ENCODE results near the gene SKI.

SKI gene

DNA sequence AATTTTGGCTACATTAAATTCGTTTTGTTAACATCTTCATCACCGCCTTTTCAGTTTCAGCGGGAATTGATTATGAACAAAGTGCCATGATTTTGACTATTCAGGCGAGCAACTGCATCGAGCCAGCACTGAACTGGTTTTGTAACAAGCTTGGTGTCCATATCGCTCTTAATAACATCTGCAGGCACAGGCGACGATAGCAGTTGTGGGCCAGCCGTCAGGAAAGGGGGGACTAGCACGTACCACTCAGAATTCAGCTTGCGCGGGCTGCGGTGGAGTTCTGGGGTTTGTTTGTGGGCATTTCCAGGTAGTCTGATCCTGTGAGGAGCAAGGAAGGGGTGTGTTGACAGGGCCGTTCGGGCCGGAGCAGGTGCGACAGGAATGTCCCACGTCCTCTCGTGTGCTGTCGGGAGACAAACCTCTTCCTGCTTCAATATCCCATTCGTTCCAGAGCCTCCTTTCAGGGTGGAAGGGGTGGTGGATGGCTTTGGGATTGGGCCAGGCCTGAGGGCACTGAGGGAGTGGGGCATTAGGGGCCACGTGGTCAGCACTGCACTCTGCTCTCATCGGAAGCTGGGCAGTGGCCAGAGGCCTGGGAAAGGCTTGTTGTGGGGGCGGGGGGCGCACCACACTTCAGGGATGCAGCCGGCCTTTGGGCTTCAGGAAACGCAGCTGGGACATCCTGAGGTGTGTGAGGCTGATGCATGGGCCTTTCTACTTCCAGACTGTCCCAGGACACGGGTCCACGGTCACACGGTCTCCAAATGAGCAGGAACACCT, 39.1 kb downstream of the SKI start:
- DNase-seq, result no peak
- in situ Hi-C loops (cut with HindIII; ENCODE audit: low pct_ligation_motif_present, low pct_unique_long_range_greater_than_20kb, low sequenced_read_pairs), result no loop called here

DNA sequence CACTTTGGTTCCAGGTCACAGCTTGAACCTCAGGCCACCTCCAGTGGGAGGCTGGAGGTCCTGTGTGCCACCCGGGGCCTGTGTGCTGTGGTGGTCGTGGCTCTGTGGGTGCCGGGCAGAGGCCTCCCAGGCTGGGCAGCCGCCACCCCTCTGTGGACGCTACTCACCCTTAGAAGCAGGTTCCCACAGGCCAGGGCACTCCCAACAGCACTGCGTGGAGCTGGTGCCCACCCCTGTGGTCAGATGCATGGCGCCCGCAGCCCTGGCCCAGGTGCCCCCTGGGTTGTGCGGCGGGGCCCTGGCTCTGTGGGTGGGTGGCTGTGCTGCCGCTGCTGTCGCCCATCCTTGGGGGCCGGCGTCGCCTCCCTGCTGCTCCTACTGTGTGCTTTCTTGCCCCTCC, 39.7 kb downstream of the SKI start:
- DNase-seq, result no peak

GRCh38 chr1:2268285-2269056, 40.4 kb downstream of the SKI start:
- DNase-seq, result no peak
- in situ Hi-C loops (cut with HindIII; ENCODE audit: low pct_ligation_motif_present, low pct_unique_long_range_greater_than_20kb, low sequenced_read_pairs), result no loop called here

More for the DNA sequence above, 39.7 kb downstream of the SKI start:
- in situ Hi-C loops (cut with HindIII; ENCODE audit: low pct_ligation_motif_present, low pct_unique_long_range_greater_than_20kb, low sequenced_read_pairs), result no loop called here

DNA sequence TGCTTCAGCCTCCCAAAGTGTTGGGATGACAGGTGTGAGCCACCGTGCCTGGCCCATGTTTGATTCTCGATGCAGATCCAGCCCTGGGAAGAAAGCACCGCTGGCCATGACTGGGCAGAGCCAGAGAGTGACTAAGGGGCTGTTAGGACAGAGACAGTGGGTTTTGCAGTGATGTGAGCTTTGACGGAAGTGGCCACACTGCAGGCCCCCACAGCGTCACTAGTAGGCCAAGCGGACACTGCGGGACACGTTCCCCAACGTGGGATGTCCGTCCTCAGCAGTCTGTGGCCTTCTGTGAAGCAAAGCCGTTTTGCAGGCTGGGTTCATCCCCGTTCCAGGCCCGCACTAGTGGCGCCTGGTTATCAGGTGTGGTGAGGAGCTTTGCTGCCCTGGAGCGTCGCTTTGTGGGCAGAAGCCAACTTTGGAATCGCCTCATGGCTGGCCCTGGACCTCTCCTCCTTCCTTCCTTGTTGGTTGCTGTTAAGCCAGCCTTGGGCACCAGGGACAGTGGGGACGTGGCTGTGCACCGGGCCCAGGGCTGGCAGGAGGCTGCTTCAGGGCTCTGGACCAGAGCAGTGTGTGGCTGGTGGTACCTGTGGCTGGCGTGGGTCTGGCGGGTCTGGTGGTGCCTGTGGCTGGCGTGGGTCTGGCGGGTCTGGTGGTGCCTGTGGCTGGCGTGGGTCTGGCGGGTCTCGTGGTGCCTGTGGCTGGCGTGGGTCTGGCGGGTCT, 41.2 kb downstream of the SKI start:
- no peak for DNase-seq
- in situ Hi-C loops (cut with HindIII; ENCODE audit: low pct_ligation_motif_present, low pct_unique_long_range_greater_than_20kb, low sequenced_read_pairs), result no loop called here

GRCh38 chr1:2269922-2270259, 41.8 kb downstream of the SKI start:
- in situ Hi-C loops (cut with HindIII; ENCODE audit: low pct_ligation_motif_present, low pct_unique_long_range_greater_than_20kb, low sequenced_read_pairs), result no loop called here
- DNase-seq, result no peak

- DNase-seq, result no peak
These were observed 42.4 kb downstream of the SKI start for GRCh38 chr1:2270260-2271100.

GRCh38 chr1:2271211-2271721, 43.1 kb downstream of the SKI start:
- in situ Hi-C loops (cut with HindIII; ENCODE audit: low pct_ligation_motif_present, low pct_unique_long_range_greater_than_20kb, low sequenced_read_pairs), result no loop called here
- DNase-seq, result no peak

More at GRCh38 chr1:2270260-2271100, 42.4 kb downstream of the SKI start:
- in situ Hi-C loops (cut with HindIII; ENCODE audit: low pct_ligation_motif_present, low pct_unique_long_range_greater_than_20kb, low sequenced_read_pairs), result no loop called here

DNA sequence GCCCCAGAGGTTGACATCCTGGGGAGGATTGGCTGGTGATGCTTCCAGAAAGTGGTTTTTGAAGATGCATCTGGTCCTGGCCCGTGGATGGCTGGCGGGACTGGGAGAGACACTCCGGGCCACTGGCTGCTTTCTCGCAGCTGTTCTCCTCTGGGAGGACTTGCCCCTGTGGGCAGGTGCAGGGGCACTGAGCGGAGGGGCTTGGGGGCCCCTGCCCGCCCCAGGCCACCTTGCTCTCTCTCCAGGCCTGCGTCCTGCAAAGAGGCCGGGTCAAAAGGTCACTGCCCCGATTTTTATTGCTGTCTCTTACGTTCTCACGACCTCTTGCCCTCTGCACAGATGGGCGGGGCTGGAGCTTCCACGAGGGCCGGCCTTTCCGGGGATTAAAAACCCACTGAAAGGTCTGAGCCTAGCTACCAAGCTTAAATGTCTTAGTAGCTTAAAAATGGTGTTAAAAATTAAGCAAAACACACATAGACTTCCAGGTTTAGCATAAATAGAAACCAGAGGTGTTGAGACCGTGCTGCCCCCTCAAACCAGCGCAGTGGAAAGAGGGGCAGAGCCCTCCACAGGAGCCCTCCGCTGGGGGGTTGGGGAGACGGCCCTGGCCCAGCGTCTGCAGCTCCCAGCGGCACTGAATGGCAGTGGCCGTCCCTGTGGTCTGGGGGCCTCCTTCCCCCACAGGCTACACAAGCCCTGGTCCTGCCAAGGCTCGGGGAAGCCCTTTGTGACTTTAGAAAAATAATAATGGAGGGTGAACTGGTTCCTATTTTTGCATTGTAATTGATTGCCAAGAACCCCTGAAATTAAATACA, 43.9 kb downstream of the SKI start:
- in situ Hi-C loops (cut with HindIII; ENCODE audit: low pct_ligation_motif_present, low pct_unique_long_range_greater_than_20kb, low sequenced_read_pairs), result no loop called here
- no peak for DNase-seq

DNA sequence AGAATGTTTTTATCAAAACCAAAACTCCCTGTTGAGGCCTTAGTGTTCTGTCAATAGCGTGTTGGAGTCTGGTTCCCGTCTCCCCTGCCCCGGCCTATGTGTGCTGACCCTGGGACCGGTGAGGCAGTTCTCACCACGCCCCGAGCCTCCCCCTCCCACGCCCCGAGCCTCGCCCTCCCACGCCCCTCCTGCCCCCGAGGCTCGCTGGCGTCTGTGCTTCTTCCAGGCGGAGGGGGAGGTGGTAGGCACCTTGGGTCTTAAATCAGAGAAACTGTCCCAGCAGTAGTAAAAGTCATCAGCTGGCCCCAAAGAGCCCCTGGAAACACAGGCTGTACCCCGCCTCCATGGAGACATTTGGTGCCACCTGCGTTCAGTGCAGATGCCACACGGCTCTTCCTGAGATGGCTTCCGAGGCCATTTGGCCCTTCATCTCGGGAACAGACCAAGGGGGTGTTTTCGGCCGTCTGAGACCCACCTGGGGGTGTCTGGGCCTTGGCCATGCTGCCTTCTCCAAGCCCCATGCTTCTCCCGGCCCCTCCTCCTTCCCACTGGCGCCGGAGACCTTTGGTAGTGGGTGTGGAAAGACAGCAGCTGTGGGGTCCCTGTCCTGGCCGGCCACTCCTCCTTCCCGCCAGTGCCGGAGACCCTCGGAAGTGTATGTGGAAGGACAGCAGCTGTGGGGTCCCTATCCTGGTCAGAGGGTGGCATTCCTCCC, 44.7 kb downstream of the SKI start:
- in situ Hi-C loops (cut with HindIII; ENCODE audit: low pct_ligation_motif_present, low pct_unique_long_range_greater_than_20kb, low sequenced_read_pairs), result no loop called here
- DNase-seq, result no peak

DNA sequence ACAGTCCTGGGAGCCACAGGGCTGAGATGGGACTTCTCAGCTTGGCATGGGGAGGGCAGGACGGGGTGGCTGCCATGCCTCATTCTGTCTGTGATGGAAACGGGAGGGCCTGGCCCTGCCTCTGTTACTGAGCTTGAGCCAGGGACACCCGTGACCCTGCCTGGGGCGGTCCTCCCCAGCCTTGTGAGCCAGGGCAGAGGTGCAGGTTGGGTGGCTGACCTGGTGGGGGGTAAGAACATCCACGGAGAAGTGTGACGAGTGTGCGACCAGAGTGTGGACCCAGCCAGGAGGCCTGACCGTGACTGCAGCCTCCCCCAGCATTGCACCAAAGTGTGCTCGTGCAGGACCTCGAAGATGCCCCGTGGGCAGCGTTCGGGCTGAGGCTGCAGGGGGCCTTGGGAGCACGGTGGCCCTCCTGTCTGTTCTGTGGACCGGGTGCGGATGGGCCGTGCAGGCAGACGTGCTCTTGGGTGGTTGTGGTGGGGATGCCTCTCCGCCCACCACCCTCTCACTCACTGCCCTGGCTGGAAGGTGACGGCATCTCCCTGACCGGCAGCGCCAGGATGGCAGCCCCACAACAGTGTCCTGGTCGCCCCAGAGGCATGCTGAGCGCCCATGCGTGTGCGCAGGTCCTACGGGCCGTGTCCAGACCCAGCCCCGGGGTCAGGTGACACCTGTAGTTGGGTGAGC, 45.4 kb downstream of the SKI start:
- in situ Hi-C loops (cut with HindIII; ENCODE audit: low pct_ligation_motif_present, low pct_unique_long_range_greater_than_20kb, low sequenced_read_pairs), result no loop called here
- no peak for DNase-seq

DNA sequence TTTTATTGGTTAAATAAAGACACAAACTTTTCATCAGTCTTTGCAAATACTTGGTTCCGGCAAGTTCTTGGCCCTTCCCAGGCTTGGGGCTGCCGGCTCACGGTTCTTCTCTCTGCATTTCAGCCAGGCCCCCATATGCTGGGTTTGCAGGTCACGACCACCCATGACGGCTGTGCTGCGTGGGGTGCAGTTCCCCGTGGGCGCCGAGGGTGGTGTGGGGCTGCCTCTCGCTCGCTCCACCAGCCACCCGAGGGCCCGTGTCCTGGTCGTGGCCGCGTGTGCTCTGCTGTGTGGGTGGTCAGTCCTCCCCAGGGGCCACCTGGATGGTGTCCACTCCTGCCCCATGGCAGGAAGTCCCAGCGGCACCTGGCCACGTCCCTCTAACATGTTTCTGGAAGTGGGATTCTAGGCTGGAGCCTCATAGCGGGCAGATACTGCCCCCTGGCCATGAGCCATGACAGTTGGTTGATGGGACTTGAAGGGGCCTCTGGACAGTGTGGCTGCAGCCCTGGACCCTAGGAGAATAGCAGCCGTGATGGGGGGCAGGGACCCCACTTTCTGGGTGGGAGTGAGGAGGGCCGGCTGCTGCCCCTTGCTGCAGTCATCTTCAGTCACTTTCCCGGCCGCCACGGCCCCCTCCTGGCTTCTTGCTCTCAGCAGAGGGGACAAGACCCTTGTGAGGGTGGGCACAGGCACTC, 46.3 kb downstream of the SKI start:
- DNase-seq, result no peak
- in situ Hi-C loops (cut with HindIII; ENCODE audit: low pct_ligation_motif_present, low pct_unique_long_range_greater_than_20kb, low sequenced_read_pairs), result no loop called here

- in situ Hi-C loops (cut with HindIII; ENCODE audit: low pct_ligation_motif_present, low pct_unique_long_range_greater_than_20kb, low sequenced_read_pairs), result no loop called here
- no peak for DNase-seq
These were observed 46.9 kb downstream of the SKI start for GRCh38 chr1:2274929-2275475.

- in situ Hi-C loops (cut with HindIII; ENCODE audit: low pct_ligation_motif_present, low pct_unique_long_range_greater_than_20kb, low sequenced_read_pairs), result no loop called here
These were observed 47.8 kb downstream of the SKI start for GRCh38 chr1:2275796-2276536.

GRCh38 chr1:2276803-2277580, 48.9 kb downstream of the SKI start:
- DNase-seq, result no peak
- in situ Hi-C loops (cut with HindIII; ENCODE audit: low pct_ligation_motif_present, low pct_unique_long_range_greater_than_20kb, low sequenced_read_pairs), result no loop called here

More at GRCh38 chr1:2275796-2276536, 47.8 kb downstream of the SKI start:
- DNase-seq, result no peak

Data from ACHN (cell line).